Tibial nerve (tissue), 4 donors: ENCODE data around the gene FAM209A. TPM values are rescaled to one million over a fixed set of nuclear protein-coding genes. Genes with fewer than 3 reads are reported as not detected.
"Not testable (repeated sequence)": the region's sequence is repeated elsewhere in the genome, so short reads cannot be mapped to it uniquely, and the experiment has no call there.

Experiments
- DNase-seq, 2 donors: peaks; one replicate each; pipeline ENCODE4 v3.0.0-alpha.2; 2019; ENCODE audit warnings: low spot score in 2 of 2
- H3K27ac ChIP-seq, 4 donors: fragments of 200-600 bp; sonication (generic) in 3 of 4; one replicate each; pipeline ENCODE4 v1.5.1; 2017 to 2019; ENCODE audit warnings: mild to moderate bottlenecking in 1 of 4
- H3K27me3 ChIP-seq, 2 donors: fragments of 200-600 bp; sonication (generic) in 1 of 2; one replicate each; pipeline versions ENCODE4 v1.5.1 to v1.6.0; 2017 to 2019
- H3K36me3 ChIP-seq, 3 donors: fragments of 200-600 bp; sonication (generic); one replicate each; pipeline ENCODE4 v1.5.1; 2018 to 2019
- H3K4me1 ChIP-seq, 4 donors: fragments of 200-600 bp; sonication (generic) in 3 of 4; one replicate each; pipeline ENCODE4 v1.5.1; 2017 to 2019
- H3K4me3 ChIP-seq, 4 donors: fragments of 200-600 bp; sonication (generic) in 3 of 4; one replicate each; pipeline ENCODE4 v1.5.1; 2017 to 2019; ENCODE audit warnings: mild to moderate bottlenecking in 1 of 4, moderate library complexity in 1 of 4
- H3K9me3 ChIP-seq, 4 donors: fragments of 200-600 bp; sonication (generic) in 3 of 4; one replicate each; pipeline ENCODE4 v1.5.1; 2017 to 2019
- EP300 ChIP-seq, 2 donors: sonication (generic); formaldehyde crosslinking; IDR thresholded peaks; one replicate each; pipeline ENCODE4 v1.6.1; 2017; ENCODE audit warnings: antibody characterized with exemption in 2 of 2, mild to moderate bottlenecking in 1 of 2
- POLR2A ChIP-seq, 2 donors: fragments of 450-650 bp; IDR thresholded peaks; one replicate each; pipeline ENCODE4 v1.6.1; 2017; ENCODE audit warnings: antibody characterized with exemption in 2 of 2, mild to moderate bottlenecking in 2 of 2, moderate library complexity in 2 of 2
- WGBS, 2 donors: methylation state at CpG; one replicate each; pipeline ENCODE4 v1.1.5; 2018; 5-methylcytosine and 5-hydroxymethylcytosine counted together
- total RNA-seq, 4 donors: library from RNA; depleted of rRNA; stranded (reverse); fragments of >200 nt; gene quantifications; one replicate each; pipeline ENCODE4 v1.1.0, GENCODE V29; 2016
- TF ChIP-seq, protein P1 (sequence below), 5 experiments: fragments of 200-600 bp in 3 of 5; fragments of 450-650 bp in 2 of 5; sonication (generic) in 3 of 5; IDR thresholded peaks; one replicate each; pipeline ENCODE4 v1.5.1; 2016 to 2019; ENCODE audit warnings: antibody characterized with exemption in 5 of 5, mild to moderate bottlenecking in 3 of 5, moderate library complexity in 2 of 5

Gene FAM209A
- total RNA-seq, 4 donors from 2014 or later = not detected

DNA sequence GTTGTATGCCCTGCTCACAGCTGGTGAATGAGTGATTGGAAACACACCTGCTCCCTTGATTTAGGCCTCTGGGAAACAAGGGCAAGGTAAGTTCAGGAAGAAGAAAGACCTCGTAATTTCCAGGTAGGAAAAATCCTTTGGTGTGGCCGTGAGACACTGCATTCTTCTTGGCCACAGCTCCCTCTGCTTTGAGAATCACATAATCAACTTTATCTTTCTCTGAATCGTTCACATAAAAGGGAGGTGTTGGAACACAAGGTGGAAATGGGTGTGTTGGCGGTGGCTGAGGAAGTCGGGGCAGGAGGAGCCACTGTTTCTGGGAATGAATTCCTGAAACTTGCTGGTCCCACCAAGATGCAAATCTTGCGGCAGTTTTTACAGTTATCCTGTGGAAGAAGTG lies 34.4 kb downstream of the FAM209A start:
- no peaks in the 10 kb centered on the region for H3K9me3 ChIP-seq
- 71 to 72% methylated on average over 6 of the region's 6 CpGs for WGBS, 2 donors
- no peak overlapping the region for H3K4me3 ChIP-seq
- H3K36me3 ChIP-seq = no peaks in the 10 kb centered on the region
- peaks cover 0 to 11% (median 0%) of the 10 kb centered on the region in 4 donors for H3K4me1 ChIP-seq
- no peak overlapping the region for H3K27ac ChIP-seq
- DNase-seq = no peak
- TF ChIP-seq EP300 (IDR thresholded peaks at IDR 0.05) = no peak
- TF ChIP-seq, protein P1, sequence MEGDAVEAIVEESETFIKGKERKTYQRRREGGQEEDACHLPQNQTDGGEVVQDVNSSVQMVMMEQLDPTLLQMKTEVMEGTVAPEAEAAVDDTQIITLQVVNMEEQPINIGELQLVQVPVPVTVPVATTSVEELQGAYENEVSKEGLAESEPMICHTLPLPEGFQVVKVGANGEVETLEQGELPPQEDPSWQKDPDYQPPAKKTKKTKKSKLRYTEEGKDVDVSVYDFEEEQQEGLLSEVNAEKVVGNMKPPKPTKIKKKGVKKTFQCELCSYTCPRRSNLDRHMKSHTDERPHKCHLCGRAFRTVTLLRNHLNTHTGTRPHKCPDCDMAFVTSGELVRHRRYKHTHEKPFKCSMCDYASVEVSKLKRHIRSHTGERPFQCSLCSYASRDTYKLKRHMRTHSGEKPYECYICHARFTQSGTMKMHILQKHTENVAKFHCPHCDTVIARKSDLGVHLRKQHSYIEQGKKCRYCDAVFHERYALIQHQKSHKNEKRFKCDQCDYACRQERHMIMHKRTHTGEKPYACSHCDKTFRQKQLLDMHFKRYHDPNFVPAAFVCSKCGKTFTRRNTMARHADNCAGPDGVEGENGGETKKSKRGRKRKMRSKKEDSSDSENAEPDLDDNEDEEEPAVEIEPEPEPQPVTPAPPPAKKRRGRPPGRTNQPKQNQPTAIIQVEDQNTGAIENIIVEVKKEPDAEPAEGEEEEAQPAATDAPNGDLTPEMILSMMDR (IDR thresholded peaks at IDR 0.05) = no peak
- no peak for TF ChIP-seq POLR2A (IDR thresholded peaks at IDR 0.05)
- H3K27me3 ChIP-seq = no peaks in the 10 kb centered on the region

DNA sequence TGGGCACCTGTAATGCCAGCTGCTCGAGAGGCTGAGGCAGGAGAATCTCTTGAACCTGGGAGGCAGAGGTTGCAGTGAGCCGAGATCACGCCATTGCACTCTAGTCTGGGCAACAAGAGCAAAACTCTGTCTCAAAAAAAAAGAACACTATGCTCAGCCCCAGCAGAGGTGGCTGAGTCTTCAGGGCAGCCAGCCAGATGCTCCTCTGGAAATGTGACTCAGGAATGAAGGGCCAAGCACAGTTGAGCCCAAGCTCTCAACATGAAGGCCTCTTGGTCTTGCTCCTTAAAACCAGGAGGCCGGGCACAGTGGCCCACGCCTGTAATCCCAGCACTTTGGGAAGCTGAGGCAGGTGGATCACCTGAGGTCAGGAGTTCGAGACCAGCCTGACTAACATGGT lies 40.0 kb downstream of the FAM209A start:
- not testable (repeated sequence) for H3K4me3 ChIP-seq, H3K27me3 ChIP-seq, H3K9me3 ChIP-seq, H3K27ac ChIP-seq, H3K36me3 ChIP-seq, H3K4me1 ChIP-seq, DNase-seq
- 92 to 99% methylated on average over 6 of the region's 6 CpGs for WGBS, 2 donors

DNA sequence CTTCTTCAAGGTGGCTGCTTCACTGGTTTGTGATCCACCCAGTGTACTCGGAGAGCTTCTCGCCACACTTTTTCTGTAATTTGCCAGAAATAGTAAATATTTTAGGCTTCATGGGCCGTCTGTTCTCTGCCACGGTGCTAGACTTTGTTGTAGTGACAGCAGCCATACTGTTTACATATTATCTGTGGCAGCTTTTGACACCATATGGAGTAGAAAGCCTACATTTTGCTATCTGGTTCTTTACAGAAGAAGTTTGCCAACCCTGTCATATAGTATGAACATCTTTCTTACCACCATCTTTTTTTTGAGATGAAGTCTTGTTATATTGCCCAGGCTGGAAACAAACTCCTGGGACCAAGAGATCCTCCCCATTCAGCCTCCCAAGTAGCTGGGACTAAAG lies 41.0 kb downstream of the FAM209A start:
- Histone ChIP-seq H3K9me3 (no peaks in the 10 kb centered on the region), H3K36me3 (no peaks in the 10 kb centered on the region), H3K27me3 (no peaks in the 10 kb centered on the region), H3K27ac (no peak overlapping the region), H3K4me1 (no peaks in the 10 kb centered on the region), H3K4me3 (no peak overlapping the region)
- TF ChIP-seq EP300 (IDR thresholded peaks at IDR 0.05) (no peak), POLR2A (IDR thresholded peaks at IDR 0.05) (no peak)
- TF ChIP-seq, protein P1 (IDR thresholded peaks at IDR 0.05) = no peak
- WGBS, 2 donors = 84 to 85% methylated on average over 4 of the region's 4 CpGs
- no peak for DNase-seq

DNA sequence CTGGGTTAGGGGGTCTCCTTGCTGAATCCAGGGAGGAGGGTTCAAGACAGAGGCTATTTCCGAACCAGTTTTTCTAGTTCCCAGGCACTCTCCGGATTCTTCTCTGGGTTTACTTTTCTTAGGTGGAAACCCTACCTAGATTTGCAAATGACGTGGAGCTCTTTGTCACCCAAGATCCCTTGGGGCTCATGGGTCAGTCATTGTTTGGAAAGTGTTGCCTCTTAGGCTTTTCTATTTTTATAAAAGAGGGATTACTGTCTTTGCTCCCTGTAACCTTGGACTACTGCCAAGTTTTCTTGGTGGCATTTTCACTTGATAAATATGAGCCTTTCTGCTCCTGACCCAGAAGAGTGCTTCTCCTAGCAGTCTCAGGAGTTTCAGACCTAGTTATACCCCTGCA lies 42.1 kb downstream of the FAM209A start:
- Histone ChIP-seq H3K27me3 (no peaks in the 10 kb centered on the region), H3K4me1 (no peaks in the 10 kb centered on the region), H3K4me3 (no peak overlapping the region), H3K9me3 (no peaks in the 10 kb centered on the region), H3K27ac (no peak overlapping the region), H3K36me3 (no peaks in the 10 kb centered on the region)
- WGBS, 2 donors = 40% methylated on average over 3 of the region's 3 CpGs
- TF ChIP-seq EP300 (IDR thresholded peaks at IDR 0.05) = no peak
- no peak for TF ChIP-seq POLR2A (IDR thresholded peaks at IDR 0.05)
- TF ChIP-seq, protein P1 (IDR thresholded peaks at IDR 0.05) = no peak
- DNase-seq = no peak

DNA sequence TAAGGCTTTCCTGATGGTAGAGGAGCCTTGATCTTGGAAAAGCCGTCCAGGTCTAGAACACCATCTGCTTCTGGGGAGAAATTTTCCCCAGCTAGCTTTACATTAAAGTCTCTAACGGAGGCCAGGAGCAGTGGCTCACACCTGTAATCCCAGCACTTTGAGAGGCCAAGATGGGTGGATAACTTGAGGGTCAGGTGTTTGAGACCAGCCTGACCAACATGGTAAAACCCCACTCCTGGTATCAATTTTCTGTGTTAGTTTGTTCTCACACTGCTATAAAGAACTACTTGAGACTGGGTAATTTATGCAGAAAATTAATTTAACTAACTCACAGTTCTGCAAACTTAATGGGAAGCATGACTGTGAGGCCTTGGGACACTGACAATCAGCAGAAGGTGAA lies 46.3 kb downstream of the FAM209A start:
- DNase-seq = no peak
- Histone ChIP-seq H3K9me3 (no peaks in the 10 kb centered on the region), H3K27me3 (no peaks in the 10 kb centered on the region), H3K36me3 (no peaks in the 10 kb centered on the region), H3K4me1 (no peaks in the 10 kb centered on the region), H3K4me3 (no peak overlapping the region), H3K27ac (no peak overlapping the region)
- WGBS, 2 donors = 0 to 47% methylated on average over 2 of the region's 2 CpGs
- TF ChIP-seq, protein P1 (IDR thresholded peaks at IDR 0.05) = no peak
- no peak for TF ChIP-seq POLR2A (IDR thresholded peaks at IDR 0.05)
- no peak for TF ChIP-seq EP300 (IDR thresholded peaks at IDR 0.05)

DNA sequence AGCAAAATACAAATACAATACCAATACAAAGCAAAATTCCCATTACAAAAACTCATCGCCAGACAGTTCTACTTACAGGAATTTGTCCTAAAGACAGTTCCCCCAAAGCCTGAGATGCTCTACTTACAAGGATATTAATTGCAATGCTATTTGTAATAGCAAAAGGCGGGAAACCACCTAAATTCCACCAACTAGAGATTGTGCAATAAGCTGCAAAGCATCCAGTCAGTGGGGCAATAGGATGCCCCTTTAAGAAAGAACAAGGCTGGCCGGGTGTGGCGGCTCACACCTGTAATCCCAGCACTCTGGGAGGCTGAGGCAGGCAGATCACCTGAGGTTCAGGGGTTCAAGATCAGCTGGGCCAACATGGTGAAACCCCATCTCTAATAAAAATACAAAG lies 47.6 kb downstream of the FAM209A start:
- DNase-seq = no peak
- Histone ChIP-seq H3K9me3 (no peaks in the 10 kb centered on the region), H3K27ac (no peak overlapping the region), H3K36me3 (no peaks in the 10 kb centered on the region), H3K4me1 (no peaks in the 10 kb centered on the region), H3K4me3 (no peak overlapping the region), H3K27me3 (no peaks in the 10 kb centered on the region)
- WGBS, 2 donors = 92 to 94% methylated on average over 4 of the region's 4 CpGs
- TF ChIP-seq, protein P1 (IDR thresholded peaks at IDR 0.05) = no peak
- TF ChIP-seq POLR2A (IDR thresholded peaks at IDR 0.05) (no peak), EP300 (IDR thresholded peaks at IDR 0.05) (no peak)
